Measurements from ENCODE around the gene WDR17.

The WDR17 gene

GRCh38 chr4:176084769-176085168, 19.1 kb downstream of the WDR17 start:
- H3K23ac ChIP-seq (ENCODE audit: low read length): no peak overlapping the region
- H3K27me3 ChIP-seq (ENCODE audit: insufficient read depth, low read length): no peaks in the 10 kb centered on the region
- H3K79me1 ChIP-seq (ENCODE audit: low read length): no peaks in the 10 kb centered on the region
- H3K4me1 ChIP-seq (ENCODE audit: control insufficient read depth in 1 of 2, insufficient read depth in 2 of 2, low read length in 2 of 2): no peaks in the 10 kb centered on the region
- no peak overlapping the region for H4K12ac ChIP-seq (ENCODE audit: low read depth, low read length)
- no CpG with 5 or more reads among the region's 2 CpGs for WGBS (ENCODE audit: extremely low coverage, insufficient coverage, insufficient read length)
- no peak overlapping the region for H2BK12ac ChIP-seq (ENCODE audit: low read length)
- H3K36me3 ChIP-seq (ENCODE audit: control insufficient read depth in 1 of 2, insufficient read depth in 2 of 2, low read length in 2 of 2): no peaks in the 10 kb centered on the region
- H3K14ac ChIP-seq (ENCODE audit: low read length): no peak overlapping the region
- no peak overlapping the region for H2BK5ac ChIP-seq (ENCODE audit: low read depth, low read length, poor library complexity)
- no peak for DNase-seq
- H4K8ac ChIP-seq (ENCODE audit: low read depth, low read length): no peak overlapping the region
- H3K4me2 ChIP-seq (ENCODE audit: low read length): no peak overlapping the region
- no peak overlapping the region for H3K27ac ChIP-seq (ENCODE audit: low read depth, low read length)
- H4K91ac ChIP-seq (ENCODE audit: low read depth, low read length): no peak overlapping the region
- H2AK5ac ChIP-seq (ENCODE audit: low read length): no peak overlapping the region
- no peak overlapping the region for H3K4me3 ChIP-seq (ENCODE audit: low read depth, low read length)
- H2BK120ac ChIP-seq (ENCODE audit: insufficient read depth, low read length, poor library complexity): no peak overlapping the region
- H3K9ac ChIP-seq (ENCODE audit: low read length): no peak overlapping the region
- no peaks in the 10 kb centered on the region for H3K79me2 ChIP-seq (ENCODE audit: control insufficient read depth, insufficient read depth, low read length, poor library complexity)
- H3K9me3 ChIP-seq (ENCODE audit: insufficient read depth, low read depth, low read length): no peaks in the 10 kb centered on the region
- no peak overlapping the region for H3K4ac ChIP-seq (ENCODE audit: low read depth, low read length)
- H3K18ac ChIP-seq (ENCODE audit: low read length): no peak overlapping the region
- no peak overlapping the region for H2AFZ ChIP-seq (ENCODE audit: insufficient read depth, low read length, poor library complexity)

GRCh38 chr4:176090115-176090514, 24.5 kb downstream of the WDR17 start:
- Histone ChIP-seq H3K27me3 (ENCODE audit: insufficient read depth, low read length) (no peaks in the 10 kb centered on the region), H2AK5ac (ENCODE audit: low read length) (no peak overlapping the region), H3K9ac (ENCODE audit: low read length) (no peak overlapping the region), H2BK120ac (ENCODE audit: insufficient read depth, low read length, poor library complexity) (no peak overlapping the region), H4K91ac (ENCODE audit: low read depth, low read length) (no peak overlapping the region), H3K36me3 (ENCODE audit: control insufficient read depth in 1 of 2, insufficient read depth in 2 of 2, low read length in 2 of 2) (no peaks in the 10 kb centered on the region), H2BK12ac (ENCODE audit: low read length) (no peak overlapping the region), H3K4ac (ENCODE audit: low read depth, low read length) (no peak overlapping the region), H2AFZ (ENCODE audit: insufficient read depth, low read length, poor library complexity) (no peak overlapping the region), H3K79me2 (ENCODE audit: control insufficient read depth, insufficient read depth, low read length, poor library complexity) (no peaks in the 10 kb centered on the region), H3K4me3 (ENCODE audit: low read depth, low read length) (no peak overlapping the region), H3K27ac (ENCODE audit: low read depth, low read length) (no peak overlapping the region), H4K8ac (ENCODE audit: low read depth, low read length) (no peak overlapping the region), H3K79me1 (ENCODE audit: low read length) (no peaks in the 10 kb centered on the region), H3K9me3 (ENCODE audit: insufficient read depth, low read depth, low read length) (no peaks in the 10 kb centered on the region), H3K4me2 (ENCODE audit: low read length) (no peak overlapping the region), H3K23ac (ENCODE audit: low read length) (no peak overlapping the region), H3K14ac (ENCODE audit: low read length) (no peak overlapping the region), H3K4me1 (ENCODE audit: control insufficient read depth in 1 of 2, insufficient read depth in 2 of 2, low read length in 2 of 2) (no peaks in the 10 kb centered on the region), H2BK5ac (ENCODE audit: low read depth, low read length, poor library complexity) (no peak overlapping the region), H4K12ac (ENCODE audit: low read depth, low read length) (no peak overlapping the region), H3K18ac (ENCODE audit: low read length) (no peak overlapping the region)
- peak in 1 of 2 donors; percentile 2 for DNase-seq
- no CpG with 5 or more reads among the region's 2 CpGs for whole genome bisulfite sequencing (ENCODE audit: extremely low coverage, insufficient coverage, insufficient read length)

- Histone ChIP-seq H2AK5ac (ENCODE audit: low read length) (no peak overlapping the region), H3K4me1 (ENCODE audit: control insufficient read depth in 1 of 2, insufficient read depth in 2 of 2, low read length in 2 of 2) (no peaks in the 10 kb centered on the region), H3K4me2 (ENCODE audit: low read length) (no peak overlapping the region), H2BK5ac (ENCODE audit: low read depth, low read length, poor library complexity) (no peak overlapping the region), H3K79me1 (ENCODE audit: low read length) (no peaks in the 10 kb centered on the region), H4K91ac (ENCODE audit: low read depth, low read length) (no peak overlapping the region), H2BK120ac (ENCODE audit: insufficient read depth, low read length, poor library complexity) (no peak overlapping the region), H3K27me3 (ENCODE audit: insufficient read depth, low read length) (no peaks in the 10 kb centered on the region), H3K36me3 (ENCODE audit: control insufficient read depth in 1 of 2, insufficient read depth in 2 of 2, low read length in 2 of 2) (no peaks in the 10 kb centered on the region), H3K9ac (ENCODE audit: low read length) (no peak overlapping the region), H3K4ac (ENCODE audit: low read depth, low read length) (no peak overlapping the region), H3K27ac (ENCODE audit: low read depth, low read length) (no peak overlapping the region), H4K8ac (ENCODE audit: low read depth, low read length) (no peak overlapping the region), H3K23ac (ENCODE audit: low read length) (no peak overlapping the region), H3K14ac (ENCODE audit: low read length) (no peak overlapping the region), H3K4me3 (ENCODE audit: low read depth, low read length) (no peak overlapping the region), H2BK12ac (ENCODE audit: low read length) (no peak overlapping the region), H3K18ac (ENCODE audit: low read length) (no peak overlapping the region), H3K9me3 (ENCODE audit: insufficient read depth, low read depth, low read length) (no peaks in the 10 kb centered on the region), H3K79me2 (ENCODE audit: control insufficient read depth, insufficient read depth, low read length, poor library complexity) (no peaks in the 10 kb centered on the region), H4K12ac (ENCODE audit: low read depth, low read length) (no peak overlapping the region), H2AFZ (ENCODE audit: insufficient read depth, low read length, poor library complexity) (no peak overlapping the region)
- DNase-seq: peak in 1 of 2 donors; percentile 2
- no CpG with 5 or more reads among the region's 2 CpGs for WGBS (ENCODE audit: extremely low coverage, insufficient coverage, insufficient read length)
Observed at GRCh38 chr4:176099314-176099713, 33.7 kb downstream of the WDR17 start.

- Histone ChIP-seq H3K4me2 (ENCODE audit: low read length) (no peak overlapping the region), H3K27ac (ENCODE audit: low read depth, low read length) (no peak overlapping the region), H3K4me3 (ENCODE audit: low read depth, low read length) (no peak overlapping the region), H2AK5ac (ENCODE audit: low read length) (no peak overlapping the region), H3K23ac (ENCODE audit: low read length) (no peak overlapping the region), H3K18ac (ENCODE audit: low read length) (no peak overlapping the region), H4K91ac (ENCODE audit: low read depth, low read length) (no peak overlapping the region), H3K9me3 (ENCODE audit: insufficient read depth, low read depth, low read length) (no peaks in the 10 kb centered on the region), H2BK12ac (ENCODE audit: low read length) (no peak overlapping the region), H3K4ac (ENCODE audit: low read depth, low read length) (no peak overlapping the region), H3K4me1 (ENCODE audit: control insufficient read depth in 1 of 2, insufficient read depth in 2 of 2, low read length in 2 of 2) (no peaks in the 10 kb centered on the region), H3K9ac (ENCODE audit: low read length) (no peak overlapping the region), H2BK5ac (ENCODE audit: low read depth, low read length, poor library complexity) (no peak overlapping the region), H4K8ac (ENCODE audit: low read depth, low read length) (no peak overlapping the region), H2BK120ac (ENCODE audit: insufficient read depth, low read length, poor library complexity) (no peak overlapping the region), H3K79me2 (ENCODE audit: control insufficient read depth, insufficient read depth, low read length, poor library complexity) (no peaks in the 10 kb centered on the region), H3K27me3 (ENCODE audit: insufficient read depth, low read length) (no peaks in the 10 kb centered on the region), H3K14ac (ENCODE audit: low read length) (no peak overlapping the region), H3K79me1 (ENCODE audit: low read length) (no peaks in the 10 kb centered on the region), H2AFZ (ENCODE audit: insufficient read depth, low read length, poor library complexity) (no peak overlapping the region), H4K12ac (ENCODE audit: low read depth, low read length) (no peak overlapping the region), H3K36me3 (ENCODE audit: control insufficient read depth in 1 of 2, insufficient read depth in 2 of 2, low read length in 2 of 2) (no peaks in the 10 kb centered on the region)
- DNase-seq: no peak
Observed at GRCh38 chr4:176102414-176103063, 36.9 kb downstream of the WDR17 start.
